ENCODE measurements around the gene STIM1.

STIM1 gene

GRCh38 chr11:4086575-4087353 is 231.3 kb downstream of the STIM1 start:
- no peak overlapping the region for H3K27ac ChIP-seq
- TF ChIP-seq CTCF (conservative IDR thresholded peaks at IDR 0.05), result no peak

- no peak overlapping the region for H3K27ac ChIP-seq
- no peak for TF ChIP-seq CTCF (conservative IDR thresholded peaks at IDR 0.05)
Measured at GRCh38 chr11:4087551-4087950, 232.1 kb downstream of the STIM1 start.

GRCh38 chr11:4090258-4090657 is 234.8 kb downstream of the STIM1 start:
- H3K27ac ChIP-seq, result no peak overlapping the region
- TF ChIP-seq CTCF (conservative IDR thresholded peaks at IDR 0.05), result no peak

GRCh38 chr11:4092026-4092425 is 236.6 kb downstream of the STIM1 start:
- H3K27ac ChIP-seq, result no peak overlapping the region

GRCh38 chr11:4093519-4094347 is 238.3 kb downstream of the STIM1 start:
- peak overlapping the region; percentile 93 for H3K27ac ChIP-seq
- TF ChIP-seq CTCF (conservative IDR thresholded peaks at IDR 0.05), result no peak

More at GRCh38 chr11:4092026-4092425, 236.6 kb downstream of the STIM1 start:
- no peak for TF ChIP-seq CTCF (conservative IDR thresholded peaks at IDR 0.05)

- no peak for TF ChIP-seq CTCF (conservative IDR thresholded peaks at IDR 0.05)
Measured at GRCh38 chr11:4094348-4095291, 239.2 kb downstream of the STIM1 start, which contains the start of gene RRM1. TSS of gene RRM1 (plus strand) at chr11:4094799. CDS start at chr11:4095013, 214 bp downstream.

More at GRCh38 chr11:4094348-4095291, 239.2 kb downstream of the STIM1 start, which contains the start of gene RRM1:
- peak within 1 kb of the TSS; percentile 93 for H3K27ac ChIP-seq
